Progenitor cell of endocrine pancreas (in vitro differentiated cells): ENCODE measurements around the gene NRXN3. TPM values are rescaled to one million over a fixed set of nuclear protein-coding genes. Genes with fewer than 3 reads are reported as not detected.

ENCODE experiments used
- DNase-seq: peaks from one replicate; pipeline ENCODE4 v3.0.0; 2021; ENCODE audit warnings: low spot score; ENCODE audit not compliant: unreplicated experiment
- H3K27ac Mint-ChIP-seq: 2 replicates; pipeline ENCODE4 v1.8.0; 2021; ENCODE audit warnings: mild to moderate bottlenecking, moderate library complexity, mixed read lengths
- H3K27me3 Mint-ChIP-seq: 2 replicates; pipeline ENCODE4 v1.8.0; 2021; ENCODE audit warnings: mixed read lengths
- H3K36me3 Mint-ChIP-seq: 2 replicates; pipeline ENCODE4 v1.8.0; 2022; ENCODE audit warnings: mixed read lengths; ENCODE audit not compliant: insufficient read depth
- H3K4me1 Mint-ChIP-seq: 2 replicates; pipeline ENCODE4 v1.8.0; 2021; ENCODE audit warnings: low read depth, mixed read lengths
- H3K4me3 Mint-ChIP-seq: 2 replicates; pipeline ENCODE4 v1.8.0; 2021; ENCODE audit warnings: low read depth, mild to moderate bottlenecking, moderate library complexity, mixed read lengths
- H3K9me3 Mint-ChIP-seq: 2 replicates; pipeline ENCODE4 v1.8.0; 2021; ENCODE audit warnings: low read depth, mixed read lengths
- CTCF ChIP-seq: fragments of 200-600 bp; sonication (generic); IDR thresholded peaks from one replicate; pipeline ENCODE4 v1.5.0; 2021; ENCODE audit warnings: antibody characterized with exemption, mild to moderate bottlenecking; ENCODE audit not compliant: unreplicated experiment
- total RNA-seq: library from RNA; stranded (reverse); gene quantifications from 2 replicates; pipeline ENCODE4 v1.2.1, GENCODE V29; 2021

The NRXN3 gene
- total RNA-seq, 1 donor from 2014 or later: 22.1 TPM

- no peaks in the 10 kb centered on the region for H3K9me3 Mint-ChIP-seq
- TF ChIP-seq CTCF: no peak
Measured at GRCh38 chr14:79144896-79145295, 974.7 kb downstream of the NRXN3 start.

GRCh38 chr14:79150226-79150625, 980.1 kb downstream of the NRXN3 start:
- Mint-ChIP-seq H3K4me1 (no peaks in the 10 kb centered on the region), H3K9me3 (no peaks in the 10 kb centered on the region), H3K36me3 (no peaks in the 10 kb centered on the region), H3K27ac (no peak overlapping the region), H3K4me3 (no peak overlapping the region), H3K27me3 (peaks cover 8% of the 10 kb centered on the region)
- DNase-seq: no peak
- no peak for TF ChIP-seq CTCF

More at GRCh38 chr14:79144896-79145295, 974.7 kb downstream of the NRXN3 start:
- Mint-ChIP-seq H3K4me3 (no peak overlapping the region), H3K36me3 (no peaks in the 10 kb centered on the region), H3K27ac (no peak overlapping the region), H3K4me1 (peaks cover 6% of the 10 kb centered on the region), H3K27me3 (peaks cover 8% of the 10 kb centered on the region)
- no peak for DNase-seq

GRCh38 chr14:79157369-79157768, 987.2 kb downstream of the NRXN3 start:
- H3K4me1 Mint-ChIP-seq: no peaks in the 10 kb centered on the region
- H3K4me3 Mint-ChIP-seq: no peak overlapping the region
- H3K27me3 Mint-ChIP-seq: peaks cover 11% of the 10 kb centered on the region
- TF ChIP-seq CTCF: no peak
- no peaks in the 10 kb centered on the region for H3K9me3 Mint-ChIP-seq
- no peaks in the 10 kb centered on the region for H3K36me3 Mint-ChIP-seq
- no peak for DNase-seq
- H3K27ac Mint-ChIP-seq: no peak overlapping the region

GRCh38 chr14:79161571-79161970, 991.4 kb downstream of the NRXN3 start:
- Mint-ChIP-seq H3K27ac (no peak overlapping the region), H3K4me3 (no peak overlapping the region), H3K4me1 (no peaks in the 10 kb centered on the region), H3K9me3 (peaks cover 3% of the 10 kb centered on the region), H3K27me3 (peaks cover 14% of the 10 kb centered on the region), H3K36me3 (no peaks in the 10 kb centered on the region)
- peak; percentile 37 for DNase-seq
- TF ChIP-seq CTCF: no peak

- no peak overlapping the region for H3K27ac Mint-ChIP-seq
- no peaks in the 10 kb centered on the region for H3K36me3 Mint-ChIP-seq
Measured at GRCh38 chr14:79162833-79163232, 992.7 kb downstream of the NRXN3 start.

More at GRCh38 chr14:79162833-79163232, 992.7 kb downstream of the NRXN3 start:
- no peak for DNase-seq
- H3K4me3 Mint-ChIP-seq: no peak overlapping the region
- peaks cover 11% of the 10 kb centered on the region for H3K27me3 Mint-ChIP-seq
- no peak for TF ChIP-seq CTCF
- no peaks in the 10 kb centered on the region for H3K4me1 Mint-ChIP-seq
- H3K9me3 Mint-ChIP-seq: peaks cover 3% of the 10 kb centered on the region
